ENCODE data around the gene ELAC2.

ELAC2 gene

DNA sequence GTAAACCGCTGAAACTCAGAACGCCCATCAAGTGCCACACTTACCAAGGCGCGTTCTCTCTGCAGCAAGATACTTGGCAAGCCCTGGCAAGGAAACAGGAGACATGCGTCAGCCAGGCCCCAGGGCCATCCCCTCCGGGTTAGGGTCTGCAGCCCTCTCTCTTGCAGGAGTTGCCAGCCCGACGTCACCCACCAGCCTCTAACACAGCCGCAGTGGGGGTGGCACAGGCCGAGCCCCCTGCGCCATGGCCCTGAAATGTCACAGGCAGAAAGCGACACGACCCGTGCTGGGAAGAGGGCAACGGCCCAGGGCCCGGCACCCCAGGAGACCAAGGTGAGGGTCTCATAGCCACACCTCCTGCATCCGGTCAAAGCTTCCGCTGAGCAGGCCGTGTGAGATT, 21.9 kb downstream of the ELAC2 start:
- no peak for DNase-seq (ENCODE audit: low spot score)
- TF ChIP-seq, protein P1, sequence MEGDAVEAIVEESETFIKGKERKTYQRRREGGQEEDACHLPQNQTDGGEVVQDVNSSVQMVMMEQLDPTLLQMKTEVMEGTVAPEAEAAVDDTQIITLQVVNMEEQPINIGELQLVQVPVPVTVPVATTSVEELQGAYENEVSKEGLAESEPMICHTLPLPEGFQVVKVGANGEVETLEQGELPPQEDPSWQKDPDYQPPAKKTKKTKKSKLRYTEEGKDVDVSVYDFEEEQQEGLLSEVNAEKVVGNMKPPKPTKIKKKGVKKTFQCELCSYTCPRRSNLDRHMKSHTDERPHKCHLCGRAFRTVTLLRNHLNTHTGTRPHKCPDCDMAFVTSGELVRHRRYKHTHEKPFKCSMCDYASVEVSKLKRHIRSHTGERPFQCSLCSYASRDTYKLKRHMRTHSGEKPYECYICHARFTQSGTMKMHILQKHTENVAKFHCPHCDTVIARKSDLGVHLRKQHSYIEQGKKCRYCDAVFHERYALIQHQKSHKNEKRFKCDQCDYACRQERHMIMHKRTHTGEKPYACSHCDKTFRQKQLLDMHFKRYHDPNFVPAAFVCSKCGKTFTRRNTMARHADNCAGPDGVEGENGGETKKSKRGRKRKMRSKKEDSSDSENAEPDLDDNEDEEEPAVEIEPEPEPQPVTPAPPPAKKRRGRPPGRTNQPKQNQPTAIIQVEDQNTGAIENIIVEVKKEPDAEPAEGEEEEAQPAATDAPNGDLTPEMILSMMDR (IDR thresholded peaks at IDR 0.05; ENCODE audit: extremely low read depth, insufficient read depth, missing control alignments), result no peak
- in situ Hi-C loops (cut with MboI; ENCODE audit: low pct_unique_long_range_greater_than_20kb, low sequenced_read_pairs, unreplicated experiment), result no loop called here

DNA sequence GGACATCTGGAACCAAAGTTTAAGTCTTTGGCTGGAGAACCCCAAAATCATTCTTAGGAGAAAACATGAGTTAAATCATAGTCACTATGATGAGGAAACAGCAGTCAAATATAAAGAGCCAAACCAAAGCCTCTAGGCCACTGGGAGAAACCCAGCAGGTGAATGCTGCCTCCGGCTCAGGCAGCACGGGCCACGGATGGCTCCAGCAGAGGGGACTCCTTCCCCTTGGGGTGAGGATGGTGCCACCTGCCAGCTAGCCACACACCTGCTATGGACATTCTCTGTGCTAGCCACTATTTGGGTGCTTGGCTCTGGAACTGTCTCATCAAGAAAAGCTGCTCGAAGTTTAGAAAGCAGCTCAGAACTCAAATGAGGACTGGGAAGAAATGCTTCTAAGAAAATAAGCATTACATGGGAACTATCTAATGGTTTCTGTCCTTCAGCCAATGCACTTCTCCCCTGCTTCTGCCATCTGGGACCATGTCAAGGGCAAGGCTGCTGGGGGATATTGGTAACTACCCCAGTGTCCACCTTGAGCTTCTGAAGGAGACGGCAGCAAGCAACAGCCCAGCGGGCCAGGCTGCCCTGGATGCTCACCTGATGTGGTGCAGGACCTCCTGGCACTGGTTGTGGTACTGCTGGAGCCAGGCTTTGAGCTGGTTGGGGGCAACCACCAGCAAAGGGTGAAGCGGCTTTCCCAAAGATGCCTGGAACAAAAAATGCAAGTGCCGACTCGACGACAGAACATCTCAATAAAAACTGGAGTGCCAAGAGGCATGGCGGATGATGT, 22.5 kb downstream of the ELAC2 start:
- TF ChIP-seq, protein P1 (IDR thresholded peaks at IDR 0.05; ENCODE audit: extremely low read depth, insufficient read depth, missing control alignments), result no peak
- no peak for DNase-seq (ENCODE audit: low spot score)
- in situ Hi-C loops (cut with MboI; ENCODE audit: low pct_unique_long_range_greater_than_20kb, low sequenced_read_pairs, unreplicated experiment), result no loop called here

DNA sequence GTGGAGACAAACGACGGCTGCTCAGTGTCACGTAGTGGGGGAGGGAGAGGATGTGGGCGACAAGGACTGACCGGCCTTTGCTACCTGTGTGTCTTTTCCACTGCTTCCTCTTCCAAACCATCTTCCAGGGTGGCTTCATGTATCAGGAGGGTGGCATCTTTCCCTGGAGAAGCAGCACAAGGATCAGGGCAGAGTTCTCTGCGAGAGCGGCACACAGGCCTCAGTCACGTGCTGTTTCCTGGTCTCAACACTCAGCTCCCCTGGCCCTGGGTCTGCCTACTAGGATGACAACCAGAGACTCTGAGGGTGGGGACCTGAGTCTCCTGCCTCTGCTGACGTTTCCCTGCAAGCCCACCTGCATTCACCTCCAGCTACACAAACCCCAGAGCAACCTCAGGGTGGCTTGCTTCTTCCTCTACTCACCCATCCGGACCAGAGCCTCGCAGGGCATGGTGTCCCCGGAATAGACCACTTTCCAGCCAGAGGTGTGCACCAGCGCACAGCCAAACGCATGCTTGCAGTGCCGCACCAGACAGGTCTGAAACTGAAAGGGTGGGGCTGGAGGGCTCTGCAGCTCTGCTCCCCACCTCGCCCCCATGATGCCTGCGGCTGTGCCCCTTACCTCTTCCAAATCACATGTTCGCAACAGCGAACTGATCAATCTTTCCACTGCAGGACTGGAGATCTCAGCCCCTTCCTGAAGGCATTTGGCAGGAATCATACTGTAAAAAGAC, 23.3 kb downstream of the ELAC2 start:
- DNase-seq (ENCODE audit: low spot score), result no peak
- TF ChIP-seq, protein P1 (IDR thresholded peaks at IDR 0.05; ENCODE audit: extremely low read depth, insufficient read depth, missing control alignments), result no peak

DNA sequence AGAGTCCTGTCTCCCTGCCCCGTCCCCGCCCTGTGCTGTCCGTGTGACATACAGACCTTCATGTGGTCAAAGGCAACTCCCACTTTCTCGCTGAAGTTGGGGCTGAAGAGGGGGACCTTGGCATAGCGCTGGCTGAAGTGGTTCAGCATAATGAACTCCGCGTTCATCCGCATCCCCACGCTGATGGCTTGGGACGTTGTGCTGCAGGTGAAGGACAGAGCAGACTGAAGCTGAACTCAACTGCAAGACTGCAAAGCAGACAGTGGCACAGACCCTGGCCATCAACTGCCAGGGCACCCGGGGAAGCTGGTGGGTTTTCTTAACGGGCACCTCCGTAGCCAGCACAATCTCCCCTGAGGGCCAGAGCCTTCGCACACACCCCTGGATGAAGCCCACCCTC, 24.2 kb downstream of the ELAC2 start:
- in situ Hi-C loops (cut with MboI; ENCODE audit: low pct_unique_long_range_greater_than_20kb, low sequenced_read_pairs, unreplicated experiment), result no loop called here
- TF ChIP-seq, protein P1 (IDR thresholded peaks at IDR 0.05; ENCODE audit: extremely low read depth, insufficient read depth, missing control alignments), result no peak
- DNase-seq (ENCODE audit: low spot score), result no peak

More for the DNA sequence above, 23.3 kb downstream of the ELAC2 start:
- in situ Hi-C loops (cut with MboI; ENCODE audit: low pct_unique_long_range_greater_than_20kb, low sequenced_read_pairs, unreplicated experiment), result no loop called here

DNA sequence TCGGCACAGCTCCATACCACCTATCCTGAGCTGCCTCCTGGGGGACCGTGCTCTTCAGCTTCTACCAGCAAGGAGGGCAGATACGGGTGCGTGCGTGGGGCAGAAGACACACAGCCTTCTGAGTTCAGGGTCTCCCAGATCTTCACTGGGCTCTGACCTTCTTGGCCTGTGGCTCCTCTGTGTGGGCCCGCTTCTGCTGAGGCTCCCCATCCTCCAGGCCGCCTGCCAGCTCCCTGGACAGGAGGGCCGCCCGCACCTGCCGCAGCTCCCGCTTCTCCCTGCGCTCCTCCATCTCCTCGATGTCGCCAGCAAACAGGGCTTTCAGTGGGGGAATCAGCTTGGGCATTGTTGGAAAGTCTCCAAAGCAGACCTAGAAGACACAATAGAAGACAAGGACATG, 25.2 kb downstream of the ELAC2 start:
- in situ Hi-C loops (cut with MboI; ENCODE audit: low pct_unique_long_range_greater_than_20kb, low sequenced_read_pairs, unreplicated experiment), result no loop called here
- TF ChIP-seq, protein P1 (IDR thresholded peaks at IDR 0.05; ENCODE audit: extremely low read depth, insufficient read depth, missing control alignments), result no peak

DNA sequence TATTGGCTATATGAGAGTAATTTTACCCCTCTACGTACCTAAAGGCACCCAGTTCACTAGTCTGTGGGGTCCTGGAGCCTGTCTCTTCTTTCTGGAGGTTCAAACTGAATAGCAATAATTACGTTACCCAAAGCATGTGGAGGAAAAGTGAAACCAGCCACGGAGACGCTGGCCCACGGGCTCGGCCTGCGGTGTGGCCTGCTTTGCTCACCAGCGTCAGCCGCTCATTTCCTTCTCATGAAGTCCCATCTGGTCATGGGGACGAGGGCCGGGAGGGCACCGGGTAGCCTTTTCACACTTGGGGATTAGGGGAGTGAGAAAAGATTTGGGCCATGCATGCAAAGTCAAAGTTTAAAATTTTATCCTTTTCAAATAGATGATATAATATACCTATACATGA, 26.9 kb downstream of the ELAC2 start:
- DNase-seq (ENCODE audit: low spot score), result no peak
- TF ChIP-seq, protein P1 (IDR thresholded peaks at IDR 0.05; ENCODE audit: extremely low read depth, insufficient read depth, missing control alignments), result no peak
- in situ Hi-C loops (cut with MboI; ENCODE audit: low pct_unique_long_range_greater_than_20kb, low sequenced_read_pairs, unreplicated experiment), result no loop called here

More for the DNA sequence above, 25.2 kb downstream of the ELAC2 start:
- DNase-seq (ENCODE audit: low spot score), result no peak

All from GM13977 (cell line).